Common myeloid progenitor, CD34-positive (primary cell): ENCODE results near the gene KRT13.

Experiments used
- CTCF ChIA-PET: fragments of 350-600 bp; sonication (Branson Sonifier 250); formaldehyde crosslinking; loops from one replicate; lab custom pipeline; 2021; ENCODE audit warnings: antibody characterized with exemption; lab: Charles Lee
- POLR2A ChIA-PET: fragments of 350-600 bp; sonication (Branson Sonifier 250); formaldehyde crosslinking; loops from one replicate; lab custom pipeline; 2021; ENCODE audit warnings: antibody characterized with exemption; lab: Charles Lee
- DNase-seq, 3 donors: peaks; one replicate each; pipeline versions ENCODE4 v3.0.0 to v3.0.0-alpha.2; 2013
- H3K27ac ChIP-seq, 2 experiments: 1 replicate in 1 of 2; 2 replicates in 1 of 2; pipeline ENCODE4 v1.7.0; 2013; ENCODE audit warnings: inconsistent platforms in 2 of 2, low read length in 2 of 2, mild to moderate bottlenecking in 2 of 2, low read depth in 1 of 2, moderate library complexity in 1 of 2; ENCODE audit not compliant: severe bottlenecking in 2 of 2, insufficient read depth in 1 of 2, poor library complexity in 1 of 2
- H3K27me3 ChIP-seq, 5 experiments: replicated peaks in 2 of 5; 1 replicate in 3 of 5; 2 replicates in 2 of 5; pipeline versions ENCODE4 v1.6.1 to v1.7.0; 2013; ENCODE audit warnings: low read length in 4 of 5, mild to moderate bottlenecking in 2 of 5, moderate library complexity in 2 of 5, inconsistent platforms in 1 of 5; ENCODE audit not compliant: insufficient read depth in 5 of 5, control insufficient read depth in 4 of 5
- H3K36me3 ChIP-seq, 4 experiments: 1 replicate in 2 of 4; 2 replicates in 2 of 4; pipeline versions ENCODE4 v1.6.1 to v1.7.0; 2013; ENCODE audit warnings: low read length in 3 of 4, control low read depth in 1 of 4, mild to moderate bottlenecking in 1 of 4; ENCODE audit not compliant: control insufficient read depth in 4 of 4, insufficient read depth in 4 of 4
- H3K4me1 ChIP-seq, 4 experiments: 1 replicate in 3 of 4; 2 replicates in 1 of 4; pipeline versions ENCODE4 v1.6.1 to v1.7.1; 2013; ENCODE audit warnings: low read length in 3 of 4, mild to moderate bottlenecking in 3 of 4, control low read depth in 1 of 4, inconsistent platforms in 1 of 4, moderate library complexity in 1 of 4; ENCODE audit not compliant: control insufficient read depth in 4 of 4, insufficient read depth in 4 of 4; ENCODE audit errors: control extremely low read depth in 1 of 4
- H3K4me3 ChIP-seq, 7 experiments: 1 replicate in 4 of 7; 2 replicates in 3 of 7; pipeline versions ENCODE4 v1.5.1 to v1.7.0; 2013; ENCODE audit warnings: mild to moderate bottlenecking in 7 of 7, low read length in 6 of 7, moderate library complexity in 6 of 7, inconsistent platforms in 2 of 7, low read depth in 2 of 7, control low read depth in 1 of 7; ENCODE audit not compliant: insufficient read depth in 4 of 7, control insufficient read depth in 1 of 7; ENCODE audit errors: extremely low read depth in 1 of 7
- H3K9me3 ChIP-seq, 5 experiments: 1 replicate in 4 of 5; 2 replicates in 1 of 5; pipeline versions ENCODE4 v1.6.1 to v1.7.1; 2013; ENCODE audit warnings: low read length in 4 of 5, mild to moderate bottlenecking in 2 of 5, inconsistent platforms in 1 of 5, low read depth in 1 of 5, moderate library complexity in 1 of 5; ENCODE audit not compliant: control insufficient read depth in 4 of 5, insufficient read depth in 2 of 5; ENCODE audit errors: control extremely low read depth in 1 of 5
- WGBS: methylation state at CpG from one replicate; pipeline ENCODE4 v1.1.5; 2013; ENCODE audit not compliant: insufficient coverage; 5-methylcytosine and 5-hydroxymethylcytosine counted together

The KRT13 gene

GRCh38 chr17:41457676-41458075 lies 47.7 kb downstream of the KRT13 start:
- DNase-seq = no peak
- peaks cover 0 to 5% (median 2%) of the 10 kb centered on the region in 4 experiments for H3K4me1 ChIP-seq
- no peaks in the 10 kb centered on the region for H3K36me3 ChIP-seq
- H3K9me3 ChIP-seq = no peaks in the 10 kb centered on the region
- WGBS = 100% methylated on average over 4 of the region's 4 CpGs
- no peak overlapping the region for H3K27ac ChIP-seq
- H3K4me3 ChIP-seq = no peak overlapping the region
- H3K27me3 ChIP-seq = peaks cover 0 to 15% (median 0%) of the 10 kb centered on the region in 5 experiments
- CTCF ChIA-PET = no interaction called here
- POLR2A ChIA-PET = interaction anchor here (0.5 kb wide), 1 partner anchor 204 kb away, joined by 3 read pairs; no protein-coding TSS in a partner anchor

GRCh38 chr17:41456204-41456603 lies 49.2 kb downstream of the KRT13 start:
- 100% methylated on average over 1 of the region's 3 CpGs for WGBS
- ChIA-PET POLR2A (no interaction called here), CTCF (no interaction called here)
- Histone ChIP-seq H3K4me1 (peaks cover 0 to 5% (median 2%) of the 10 kb centered on the region in 4 experiments), H3K27me3 (peaks cover 0 to 14% (median 0%) of the 10 kb centered on the region in 5 experiments), H3K36me3 (no peaks in the 10 kb centered on the region), H3K9me3 (no peaks in the 10 kb centered on the region), H3K27ac (no peak overlapping the region), H3K4me3 (no peak overlapping the region)
- DNase-seq = no peak

DNA sequence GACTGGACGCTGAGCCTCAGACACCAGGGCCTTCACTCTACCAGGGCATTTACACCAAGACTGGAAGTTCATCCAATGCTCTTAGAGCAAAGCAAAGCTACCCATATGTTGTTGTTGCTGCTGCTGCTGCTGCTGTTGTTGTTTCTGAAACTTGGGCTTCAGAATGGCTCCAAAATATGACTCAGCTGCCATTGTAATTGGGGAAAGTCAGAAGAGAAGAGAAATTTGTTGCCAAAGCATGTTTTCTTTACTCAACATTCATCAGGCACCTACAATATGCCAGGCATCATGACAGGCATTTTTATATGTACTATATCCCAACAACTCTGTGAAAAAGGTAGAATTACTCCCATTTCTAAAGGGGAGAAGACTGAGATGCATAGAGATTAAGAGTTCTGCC lies 50.2 kb downstream of the KRT13 start:
- H3K27ac ChIP-seq = no peak overlapping the region
- ChIA-PET CTCF (no interaction called here), POLR2A (no interaction called here)
- peaks cover 0 to 14% (median 0%) of the 10 kb centered on the region in 5 experiments for H3K27me3 ChIP-seq
- DNase-seq = no peak
- peaks cover 0 to 5% (median 2%) of the 10 kb centered on the region in 4 experiments for H3K4me1 ChIP-seq
- no peak overlapping the region for H3K4me3 ChIP-seq
- 100% methylated on average over 1 of the region's 1 CpG for WGBS
- no peaks in the 10 kb centered on the region for H3K36me3 ChIP-seq
- H3K9me3 ChIP-seq = no peaks in the 10 kb centered on the region

DNA sequence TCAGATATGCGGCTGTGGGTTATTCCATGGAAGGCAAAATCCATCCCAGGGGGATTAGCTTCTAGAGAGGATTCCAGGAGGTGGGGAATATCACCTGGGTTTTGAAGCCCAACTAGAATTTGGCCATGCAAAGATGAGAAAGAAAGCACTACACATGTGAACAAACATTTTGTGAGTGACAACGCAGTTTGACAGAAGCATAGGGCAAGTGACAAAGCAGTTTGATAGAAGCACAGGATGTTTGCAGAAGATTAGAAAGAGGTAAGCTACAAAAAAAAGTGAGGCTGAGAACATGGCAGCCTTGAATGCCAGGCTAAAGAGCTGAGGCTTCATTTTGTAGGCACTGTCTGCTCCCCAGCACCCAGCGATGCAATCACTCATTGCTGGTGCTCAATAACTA lies 52.3 kb downstream of the KRT13 start:
- ChIA-PET POLR2A (no interaction called here), CTCF (interaction anchor here (1.4 kb wide), 1 partner anchor 96 kb away, joined by 5 read pairs; no protein-coding TSS in a partner anchor)
- Histone ChIP-seq H3K36me3 (no peaks in the 10 kb centered on the region), H3K4me3 (no peak overlapping the region), H3K4me1 (peaks cover 0 to 5% (median 2%) of the 10 kb centered on the region in 4 experiments), H3K27ac (no peak overlapping the region), H3K9me3 (no peaks in the 10 kb centered on the region), H3K27me3 (peaks cover 0 to 6% (median 0%) of the 10 kb centered on the region in 5 experiments)
- peak; percentile 2 to 69 (median 60) for DNase-seq
- 64% methylated on average over 3 of the region's 3 CpGs for WGBS

DNA sequence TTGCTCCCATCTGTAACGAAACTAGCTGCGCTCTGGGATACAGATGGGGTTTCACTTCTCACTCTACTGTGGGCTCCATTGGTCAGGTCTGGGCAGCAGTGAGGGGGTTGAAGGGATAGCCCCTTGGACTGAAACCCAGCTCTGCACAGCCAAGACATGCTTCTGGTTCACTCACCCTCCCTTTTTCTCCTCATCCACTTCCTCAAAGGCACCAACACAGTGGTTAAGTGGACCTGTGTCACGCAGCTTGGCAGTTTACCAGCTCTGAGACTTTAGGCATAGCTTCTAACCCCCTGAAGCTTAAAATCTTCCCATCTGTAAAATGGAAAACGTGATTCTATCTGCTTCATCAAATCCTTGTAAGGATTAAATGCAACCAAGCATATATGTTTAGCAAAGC lies 53.1 kb downstream of the KRT13 start:
- CTCF ChIA-PET = interaction anchor here (1.4 kb wide), 1 partner anchor 97 kb away, joined by 5 read pairs; no protein-coding TSS in a partner anchor
- DNase-seq = peak; percentile 77 to 95 (median 94)
- Histone ChIP-seq H3K4me3 (no peak overlapping the region), H3K27ac (no peak overlapping the region), H3K9me3 (no peaks in the 10 kb centered on the region), H3K36me3 (no peaks in the 10 kb centered on the region), H3K27me3 (peaks cover 0 to 5% (median 0%) of the 10 kb centered on the region in 5 experiments), H3K4me1 (peaks cover 0 to 5% (median 2%) of the 10 kb centered on the region in 4 experiments)
- POLR2A ChIA-PET = no interaction called here
- 0% methylated on average over 2 of the region's 4 CpGs for WGBS

DNA sequence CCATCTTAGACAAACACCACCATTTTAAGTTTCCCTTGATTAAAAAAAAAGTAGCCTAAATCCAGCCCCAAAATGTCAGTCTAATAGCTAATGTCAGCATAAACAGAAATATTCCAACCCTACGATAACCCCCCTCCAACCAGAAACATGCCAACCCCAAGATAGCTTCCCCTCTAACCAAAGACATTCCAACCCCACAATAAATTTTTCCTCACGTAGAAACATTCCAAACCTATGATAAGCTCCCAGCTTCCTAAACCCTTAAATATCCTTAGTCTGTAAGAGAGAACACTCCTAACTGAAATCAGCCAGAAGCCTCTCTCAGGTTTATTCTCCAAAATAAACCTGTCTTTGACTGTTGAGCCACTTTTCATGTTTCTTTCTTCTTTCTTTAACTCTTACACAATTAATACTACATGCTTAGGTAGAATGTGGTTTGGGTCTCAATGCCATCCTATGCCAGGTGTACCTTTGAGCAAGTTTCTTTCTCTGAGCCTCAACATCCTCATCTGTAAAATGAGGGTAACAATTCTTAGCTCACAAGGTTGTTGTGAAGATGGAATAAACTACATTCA lies 54.2 kb downstream of the KRT13 start:
- 90% methylated on average over 2 of the region's 2 CpGs for WGBS
- peaks cover 0 to 5% (median 2%) of the 10 kb centered on the region in 4 experiments for H3K4me1 ChIP-seq
- no peaks in the 10 kb centered on the region for H3K9me3 ChIP-seq
- CTCF ChIA-PET = no interaction called here
- POLR2A ChIA-PET = no interaction called here
- no peaks in the 10 kb centered on the region for H3K27me3 ChIP-seq
- no peak overlapping the region for H3K4me3 ChIP-seq
- no peaks in the 10 kb centered on the region for H3K36me3 ChIP-seq
- DNase-seq = no peak
- no peak overlapping the region for H3K27ac ChIP-seq
